DOHH2 (cell line): ENCODE measurements around the gene RSPH10B.
"Not testable (repeated sequence)": the region's sequence is repeated elsewhere in the genome, so short reads cannot be mapped to it uniquely, and the experiment has no call there.

ENCODE experiments used
- CTCF ChIP-seq: fragments of 200-600 bp; sonication (generic); IDR thresholded peaks from one replicate; pipeline ENCODE4 v1.5.1; 2014; ENCODE audit warnings: antibody characterized with exemption, mild to moderate bottlenecking, low read depth, low read length; ENCODE audit not compliant: poor library complexity, severe bottlenecking
- EZH2phosphoT487 ChIP-seq: fragments of 200-600 bp; sonication (generic); IDR thresholded peaks from 2 replicates; pipeline ENCODE4 v1.6.1; 2017; ENCODE audit warnings: borderline replicate concordance, mild to moderate bottlenecking, antibody characterized with exemption, low read length, moderate library complexity, mixed read lengths

GRCh38 chr7:5879591-5879990 lies 90.9 kb downstream of the RSPH10B start:
- TF ChIP-seq CTCF, EZH2phosphoT487: not testable (repeated sequence)
